ENCODE data around the gene PRAMEF11. TPM values are rescaled to one million over a fixed set of nuclear protein-coding genes. Genes with fewer than 3 reads are reported as not detected.
A peak's percentile ranks its signal among the peaks of the same experiment; 100 is the strongest.
"Not testable (repeated sequence)": the region's sequence is repeated elsewhere in the genome, so short reads cannot be mapped to it uniquely, and the experiment has no call there.

PRAMEF11 gene
- total RNA-seq = not detected

GRCh38 chr1:12831310-12831709 is at the start of gene PRAMEF11:
Gene PRAMEF11, minus strand, starts transcription at chr1:12831410. Its CDS starts 2,621 bp downstream, at chr1:12828789.
- DNase-seq (ENCODE audit: low spot score); ATAC-seq: not testable (repeated sequence)

DNA sequence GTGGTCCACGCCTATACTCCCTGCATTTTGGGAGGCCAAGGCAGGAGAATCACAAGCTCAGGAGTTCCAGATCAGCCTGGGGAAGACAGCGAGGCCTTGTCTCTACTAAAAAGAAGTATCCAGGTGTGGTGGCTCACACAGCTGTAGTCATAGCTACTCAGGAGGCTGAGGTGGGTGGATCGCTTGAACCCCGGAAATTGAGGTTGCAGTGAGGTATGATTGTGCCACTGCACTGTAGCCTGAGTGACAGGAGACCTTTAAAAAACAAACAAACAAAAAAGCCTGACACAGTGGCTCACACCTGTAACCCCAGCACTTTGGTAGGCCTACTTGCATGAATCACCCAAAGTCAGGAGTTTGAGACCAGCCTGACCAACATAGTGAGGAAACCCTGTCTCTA is 47.2 kb upstream of the PRAMEF11 start:
- not testable (repeated sequence) for DNase-seq (ENCODE audit: low spot score); ATAC-seq

- ATAC-seq; DNase-seq (ENCODE audit: low spot score): not testable (repeated sequence)
Observed at GRCh38 chr1:12863131-12863880, 32.1 kb upstream of the PRAMEF11 start.

DNA sequence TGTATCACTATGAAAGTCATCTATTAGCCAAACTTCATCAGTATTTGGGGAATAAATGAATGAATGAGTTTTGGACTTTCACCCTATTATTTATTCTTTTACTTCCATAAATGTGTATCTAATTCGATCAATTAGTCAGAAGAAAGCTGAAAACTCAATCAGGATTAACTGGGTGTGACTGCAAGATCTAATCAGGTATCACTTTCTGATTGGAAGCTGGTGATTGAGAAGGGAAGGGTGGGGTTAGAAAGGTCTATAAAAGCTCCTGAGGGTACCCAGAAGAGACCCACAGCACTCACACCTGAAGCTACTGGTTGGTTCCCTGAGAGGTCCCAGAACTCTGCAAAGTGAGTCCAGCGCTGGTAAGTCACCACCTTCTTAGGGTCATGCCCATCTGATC is 25.6 kb upstream of the PRAMEF11 start, which contains the start of gene PRAMEF2:
PRAMEF2 (plus strand) TSS at position 301 of the 400 bp plus-strand sequence. CDS start 1,924 bp downstream, outside the sequence.
- DNase-seq (ENCODE audit: low spot score) = not testable (repeated sequence)

GRCh38 chr1:12851779-12852178 is 20.6 kb upstream of the PRAMEF11 start:
- ATAC-seq = no peak
- DNase-seq (ENCODE audit: low spot score) = no peak

More for the DNA sequence above, 25.6 kb upstream of the PRAMEF11 start, which contains the start of gene PRAMEF2:
- not testable (repeated sequence) for ATAC-seq

GRCh38 chr1:12848620-12849019 is 17.4 kb upstream of the PRAMEF11 start, which contains the start of gene HNRNPCL1:
Gene HNRNPCL1, minus strand, starts transcription at chr1:12848720. Its CDS starts 431 bp downstream, at chr1:12848289.
- not testable (repeated sequence) for ATAC-seq

GRCh38 chr1:12833251-12833650 is 2.0 kb upstream of the PRAMEF11 start:
- not testable (repeated sequence) for ATAC-seq; DNase-seq (ENCODE audit: low spot score)

More at GRCh38 chr1:12848620-12849019, 17.4 kb upstream of the PRAMEF11 start, which contains the start of gene HNRNPCL1:
- not testable (repeated sequence) for DNase-seq (ENCODE audit: low spot score)

- not testable (repeated sequence) for ATAC-seq; DNase-seq (ENCODE audit: low spot score)
Observed at GRCh38 chr1:12819061-12819460, 12.1 kb downstream of the PRAMEF11 start.

GRCh38 chr1:12811409-12811784 is 19.8 kb downstream of the PRAMEF11 start:
- ATAC-seq = no peak

DNA sequence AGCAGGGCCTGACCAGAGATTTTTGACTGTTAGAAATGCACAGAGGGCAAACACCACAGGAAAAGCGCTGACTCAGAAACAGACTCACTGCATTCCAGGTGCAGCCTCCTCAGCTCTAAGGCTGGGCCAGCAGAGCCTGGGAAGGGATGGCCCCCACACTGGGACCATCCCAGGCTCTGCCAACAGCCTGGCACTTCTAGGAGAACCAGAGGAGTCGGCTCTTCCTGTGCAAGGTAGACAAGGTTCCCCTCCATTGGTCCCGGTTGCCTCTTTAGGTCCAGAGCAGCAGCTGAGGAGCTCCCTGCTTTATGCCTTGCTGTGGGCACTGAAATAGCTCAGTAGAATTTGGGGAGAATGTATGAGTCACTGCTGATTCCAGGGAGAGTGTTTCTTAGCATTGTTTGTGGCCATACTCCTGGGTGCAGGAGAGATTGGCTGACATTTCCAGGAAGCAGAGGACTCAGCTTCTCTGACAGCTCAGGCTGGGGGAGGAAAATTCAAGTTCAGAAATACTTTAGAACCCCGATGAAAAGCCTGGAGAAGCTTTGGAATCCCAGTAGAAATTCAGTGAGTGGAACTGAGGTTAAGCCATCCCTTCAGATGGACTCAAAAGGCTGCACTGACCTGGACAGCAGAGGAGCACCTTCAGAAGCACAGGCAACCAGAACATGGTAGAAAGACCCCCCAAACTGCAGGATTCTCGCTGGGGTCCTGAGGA is 20.4 kb downstream of the PRAMEF11 start:
- DNase-seq (ENCODE audit: low spot score) (no peak), ATAC-seq (no peak)

More at GRCh38 chr1:12811409-12811784, 19.8 kb downstream of the PRAMEF11 start:
- DNase-seq (ENCODE audit: low spot score) = no peak

DNA sequence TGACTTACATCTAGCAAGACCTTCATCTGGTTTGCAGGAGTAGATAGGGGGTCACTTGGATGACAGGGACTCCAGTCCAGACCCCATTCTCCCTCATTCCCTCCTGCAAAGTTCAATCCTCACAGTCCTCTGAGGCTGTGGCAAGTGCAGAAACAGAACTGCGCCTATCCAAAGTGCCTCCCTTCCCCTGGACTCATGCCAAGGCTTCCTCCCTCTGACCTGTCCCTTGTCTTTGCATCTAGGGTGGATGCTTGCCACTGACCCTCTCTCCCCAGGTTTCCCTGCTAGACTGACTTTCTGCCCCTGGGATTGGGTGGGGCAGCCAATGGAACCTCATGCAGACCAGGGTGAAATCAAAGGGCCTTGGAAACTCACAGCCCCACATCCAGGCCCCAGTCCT is 21.3 kb downstream of the PRAMEF11 start:
- ATAC-seq (no peak), DNase-seq (ENCODE audit: low spot score) (no peak)

DNA sequence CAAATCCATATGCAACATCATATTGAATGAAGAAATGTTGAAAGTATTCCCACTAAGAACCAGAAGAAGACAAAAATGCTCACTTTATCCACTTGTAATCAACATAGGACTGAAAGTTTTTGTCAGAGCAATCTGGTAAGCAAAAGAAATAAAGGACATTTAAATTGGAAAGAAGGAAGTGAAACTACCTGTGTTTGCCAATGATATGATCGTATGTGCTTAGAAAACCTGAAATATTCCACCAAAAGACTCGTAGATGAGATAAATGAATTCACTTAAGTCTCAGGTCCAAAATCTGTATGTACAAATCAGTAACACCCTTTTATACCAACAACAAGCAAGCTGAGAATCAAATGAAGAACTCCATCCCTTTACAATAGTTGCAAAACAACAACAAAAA is 31.5 kb downstream of the PRAMEF11 start:
- DNase-seq (ENCODE audit: low spot score) (no peak), ATAC-seq (no peak)

DNA sequence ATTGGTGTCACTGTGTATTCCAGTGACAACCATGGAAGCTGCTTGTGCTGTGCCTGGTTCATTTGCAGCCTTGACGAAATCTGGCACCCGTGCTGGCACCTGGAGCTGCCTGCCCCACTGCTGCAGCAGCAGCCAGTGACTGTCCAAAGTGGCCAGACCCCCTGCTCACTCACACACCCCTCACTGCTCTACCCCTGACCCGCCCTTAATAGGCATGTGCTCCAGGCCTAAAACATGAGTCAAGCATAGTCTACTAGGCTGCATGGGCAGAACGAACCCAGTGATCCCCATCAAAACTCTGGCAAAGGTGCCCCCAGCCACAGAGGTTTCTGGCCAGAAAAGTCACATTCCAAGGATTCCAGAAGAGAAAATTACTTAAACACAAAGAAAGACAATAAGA is 32.3 kb downstream of the PRAMEF11 start:
- no peak for ATAC-seq
- no peak for DNase-seq (ENCODE audit: low spot score)

- not testable (repeated sequence) for ATAC-seq; DNase-seq (ENCODE audit: low spot score)
Observed at GRCh38 chr1:12791097-12791496, 40.1 kb downstream of the PRAMEF11 start, which contains the start of gene PRAMEF1. Gene PRAMEF1, plus strand, starts transcription at chr1:12791397. Its CDS starts 1,831 bp downstream, at chr1:12793228.

- not testable (repeated sequence) for DNase-seq (ENCODE audit: low spot score); ATAC-seq
Observed at GRCh38 chr1:12784729-12785128, 46.5 kb downstream of the PRAMEF11 start.

DNA sequence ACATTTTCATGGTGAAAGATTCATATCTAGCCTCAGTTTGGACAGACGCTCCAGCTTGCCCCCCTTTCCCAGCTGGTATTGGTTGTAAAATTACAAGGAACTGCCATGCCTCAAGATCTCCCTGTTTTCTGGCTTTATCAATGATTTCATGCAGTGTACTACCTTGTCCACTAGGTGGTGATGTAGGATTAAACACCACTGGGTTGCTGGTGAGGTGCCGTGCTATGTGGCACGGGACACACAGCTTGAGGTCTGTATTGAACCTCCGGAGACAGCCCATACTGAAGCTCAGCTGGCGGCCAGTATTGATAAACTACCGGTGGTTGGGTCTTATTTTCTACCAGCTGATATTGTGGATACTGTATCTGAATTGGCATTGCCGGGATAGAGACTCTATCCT is 47.4 kb downstream of the PRAMEF11 start:
- not testable (repeated sequence) for DNase-seq (ENCODE audit: low spot score)
- peak; percentile 56 for ATAC-seq

DNA sequence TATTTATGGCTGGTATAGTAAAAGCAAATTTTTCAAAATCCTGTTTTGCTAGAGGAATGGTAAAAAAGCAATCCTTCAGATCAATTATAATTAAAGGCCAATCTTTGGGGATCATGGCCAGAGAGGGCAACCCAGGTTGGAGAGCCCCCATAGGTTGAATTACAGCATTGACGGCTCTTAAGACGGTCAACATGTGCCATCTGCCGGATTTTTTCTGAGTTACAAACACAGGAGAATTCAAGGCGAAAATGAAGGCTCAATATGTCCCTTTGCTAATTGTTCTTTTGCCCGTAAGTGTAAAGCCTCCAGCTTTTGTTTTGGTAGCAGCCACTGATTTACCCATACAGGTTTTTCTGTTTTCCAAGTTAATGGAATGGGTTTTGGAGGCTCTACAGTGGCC is 49.7 kb downstream of the PRAMEF11 start:
- ATAC-seq; DNase-seq (ENCODE audit: low spot score): not testable (repeated sequence)

DNA sequence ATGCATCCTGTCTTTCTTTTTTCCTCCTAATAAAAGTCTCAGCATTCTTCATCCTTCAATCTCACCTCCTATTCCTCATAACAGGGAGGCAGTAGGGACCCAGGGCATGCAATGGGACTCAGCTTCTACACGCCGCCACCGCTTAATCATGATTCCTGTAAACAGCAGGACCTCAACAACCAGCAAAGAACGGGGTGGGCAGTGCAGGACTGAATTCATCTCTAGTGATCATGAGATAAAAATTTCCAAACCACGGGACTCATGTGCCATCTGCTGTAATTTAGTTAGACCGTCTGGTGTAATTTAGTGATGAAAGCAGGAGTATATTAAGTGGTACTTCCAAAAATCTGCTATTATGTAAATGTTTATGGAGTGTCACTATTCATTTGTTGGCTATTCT is 52.3 kb downstream of the PRAMEF11 start:
- no peak for ATAC-seq
- no peak for DNase-seq (ENCODE audit: low spot score)

- no peak for ATAC-seq
- DNase-seq (ENCODE audit: low spot score) = no peak
Observed at GRCh38 chr1:12778061-12778460, 53.1 kb downstream of the PRAMEF11 start.

DNA sequence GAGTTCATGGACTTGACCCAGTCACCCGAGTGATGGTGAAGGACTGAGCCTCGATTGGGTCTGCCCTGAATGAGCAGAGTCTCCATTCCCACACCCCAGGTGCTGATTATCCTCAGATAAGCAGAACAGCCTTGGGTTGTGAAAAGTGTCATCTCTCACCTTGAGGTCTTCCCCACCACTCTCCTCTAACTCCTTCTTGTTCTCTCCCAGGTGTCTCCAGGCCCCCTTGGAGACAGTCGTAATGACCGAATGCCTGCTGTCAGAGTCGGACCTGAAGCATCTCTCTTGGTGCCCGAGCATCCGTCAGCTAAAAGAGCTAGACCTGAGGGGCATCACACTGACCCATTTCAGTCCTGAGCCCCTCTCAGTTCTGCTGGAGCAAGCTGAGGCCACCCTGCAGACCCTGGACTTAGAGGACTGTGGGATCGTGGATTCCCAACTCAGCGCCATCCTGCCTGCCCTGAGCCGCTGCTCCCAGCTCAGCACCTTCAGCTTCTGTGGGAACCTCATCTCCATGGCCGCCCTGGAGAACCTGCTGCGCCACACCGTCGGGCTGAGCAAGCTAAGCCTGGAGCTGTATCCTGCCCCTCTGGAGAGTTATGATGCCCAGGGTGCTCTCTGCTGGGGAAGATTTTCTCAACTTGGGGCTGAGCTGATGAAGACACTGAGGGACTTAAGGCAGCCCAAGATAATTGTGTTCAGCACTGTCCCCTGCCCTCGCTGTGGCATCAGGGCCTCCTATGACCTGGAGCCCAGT is 54.2 kb downstream of the PRAMEF11 start:
- DNase-seq (ENCODE audit: low spot score) (no peak), ATAC-seq (no peak)

DNA sequence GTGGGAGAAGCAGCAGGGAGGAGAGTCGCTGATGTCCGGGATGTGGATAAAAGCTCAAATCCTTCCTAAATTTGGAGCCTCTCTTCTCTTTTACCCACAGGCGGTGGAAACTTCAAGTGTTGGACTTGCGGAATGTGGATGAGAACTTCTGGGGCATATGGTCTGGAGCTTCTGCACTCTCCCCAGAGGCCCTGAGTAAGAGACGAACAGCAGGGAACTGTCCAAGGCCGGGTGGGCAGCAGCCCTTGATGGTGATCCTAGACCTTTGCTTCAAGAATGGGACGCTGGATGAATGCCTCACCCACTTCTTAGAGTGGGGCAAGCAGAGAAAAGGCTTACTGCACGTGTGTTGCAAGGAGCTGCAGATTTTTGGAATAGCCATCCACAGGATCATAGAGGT is 55.8 kb downstream of the PRAMEF11 start:
- DNase-seq (ENCODE audit: low spot score) (no peak), ATAC-seq (no peak)

Measured in left lobe of liver (tissue), 2 donors.